Measurements from ENCODE around the gene FHIT.
"Not testable (repeated sequence)": the region's sequence is repeated elsewhere in the genome, so short reads cannot be mapped to it uniquely, and the experiment has no call there.

FHIT gene

GRCh38 chr3:60909526-60909925 is 341.7 kb downstream of the FHIT start:
- DNase-seq: no peak

- DNase-seq: no peak
Measured at GRCh38 chr3:60906283-60906682, 345.0 kb downstream of the FHIT start.

GRCh38 chr3:60898321-60898720 is 352.9 kb downstream of the FHIT start:
- peak in 1 of 3 experiments; percentile 1 for DNase-seq

GRCh38 chr3:60893946-60894345 is 357.3 kb downstream of the FHIT start:
- no peak for DNase-seq

DNA sequence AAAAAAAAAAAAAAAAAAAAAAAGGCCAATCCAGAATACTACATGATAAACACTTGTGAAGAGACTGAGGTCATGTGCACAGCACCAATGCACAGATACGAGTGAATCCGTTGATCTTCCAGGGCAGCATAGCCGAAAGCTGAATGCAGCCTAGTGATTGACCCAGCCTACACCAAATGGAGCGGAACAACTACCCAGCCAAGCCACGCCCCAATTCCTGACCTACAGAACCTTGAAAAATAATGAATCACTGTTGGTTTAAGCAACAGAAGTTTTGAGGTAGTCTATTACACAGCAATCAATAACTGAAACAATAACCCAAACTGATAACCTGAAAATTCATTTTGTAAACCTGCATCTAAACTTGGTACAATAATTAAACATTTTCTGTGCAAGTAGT is 361.0 kb downstream of the FHIT start:
- DNase-seq: no peak

DNA sequence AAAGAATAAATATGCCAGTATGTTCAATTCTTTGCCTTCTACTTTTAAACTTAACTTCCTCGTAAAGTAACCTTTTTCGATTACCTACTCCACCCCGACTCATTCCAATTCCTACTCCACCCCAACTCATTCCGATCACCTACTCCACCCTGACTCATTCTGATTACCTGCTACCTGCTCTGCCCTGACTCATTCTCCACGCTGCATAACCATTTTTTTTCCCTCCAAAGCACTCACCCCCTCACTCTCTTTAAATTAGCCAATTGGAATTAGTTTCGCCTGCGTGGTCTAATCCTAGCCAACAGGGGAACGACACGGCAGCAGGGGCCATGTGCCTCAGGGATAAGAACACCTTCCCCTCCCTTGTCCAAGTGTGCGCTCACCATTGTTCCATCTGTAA is 362.3 kb downstream of the FHIT start:
- not testable (repeated sequence) for DNase-seq

- DNase-seq: no peak
Measured at GRCh38 chr3:60887574-60887973, 363.7 kb downstream of the FHIT start.

GRCh38 chr3:60886518-60886917 is 364.7 kb downstream of the FHIT start:
- DNase-seq: no peak

GRCh38 chr3:60884005-60884404 is 367.2 kb downstream of the FHIT start:
- no peak for DNase-seq

GRCh38 chr3:60877188-60877587 is 374.1 kb downstream of the FHIT start:
- DNase-seq: peak in 1 of 3 experiments; percentile 0

DNA sequence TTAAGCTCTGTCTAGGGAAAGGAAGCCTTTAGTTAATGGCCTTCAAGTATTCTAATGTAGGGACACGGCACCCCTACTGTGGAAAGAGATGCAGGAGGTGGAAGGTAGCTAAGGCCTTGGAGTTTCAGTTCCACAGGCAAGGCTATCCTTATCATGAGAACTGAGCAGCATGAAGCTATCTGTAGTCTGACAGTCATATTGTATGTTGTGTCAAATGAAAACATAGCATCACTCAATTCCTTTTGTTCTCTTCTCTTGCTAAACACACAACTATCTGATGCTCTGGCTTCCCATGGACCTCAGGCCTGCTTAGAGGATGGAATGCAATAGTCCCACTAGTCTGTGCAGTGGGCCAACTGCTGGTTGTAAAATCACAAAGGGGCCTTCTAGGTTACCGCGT is 380.9 kb downstream of the FHIT start:
- no peak for DNase-seq

GRCh38 chr3:60867200-60867599 is 384.1 kb downstream of the FHIT start:
- DNase-seq: no peak

DNA sequence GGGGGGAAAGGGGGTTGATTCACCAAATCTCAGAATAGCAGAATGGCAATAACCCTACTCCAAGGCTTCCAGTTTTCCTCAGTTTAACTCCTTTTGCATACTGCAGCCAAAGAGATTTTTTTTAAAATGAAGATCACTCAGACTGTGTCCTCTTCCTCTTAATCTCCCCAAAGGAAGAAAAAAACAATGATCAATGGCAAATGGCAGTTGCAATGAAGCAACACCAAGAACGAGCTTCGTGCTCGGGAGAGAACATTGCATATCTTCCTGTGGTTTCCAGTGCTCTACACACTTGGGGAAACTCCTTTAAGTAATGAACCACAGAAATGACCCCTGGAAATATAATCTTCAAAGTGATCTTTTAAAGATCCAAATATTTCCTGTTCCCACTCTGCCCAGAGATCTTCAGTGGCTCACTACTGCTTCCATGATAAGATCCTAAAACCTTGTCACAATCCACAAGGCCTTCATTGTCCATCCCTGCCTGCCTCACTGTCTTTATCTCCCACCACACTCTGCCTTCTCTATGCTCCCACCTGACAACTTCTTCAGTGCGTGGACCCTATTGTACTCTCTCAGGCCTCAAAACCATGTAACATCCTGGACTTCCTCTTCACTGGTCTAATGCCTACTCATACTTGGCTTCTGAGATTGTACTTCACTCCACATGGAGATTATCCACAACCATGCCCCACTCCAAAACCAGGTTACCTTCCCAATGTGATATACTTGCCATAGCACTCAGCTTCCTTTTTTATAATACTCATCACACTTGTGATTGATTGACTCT is 394.8 kb downstream of the FHIT start:
- no peak for DNase-seq

DNA sequence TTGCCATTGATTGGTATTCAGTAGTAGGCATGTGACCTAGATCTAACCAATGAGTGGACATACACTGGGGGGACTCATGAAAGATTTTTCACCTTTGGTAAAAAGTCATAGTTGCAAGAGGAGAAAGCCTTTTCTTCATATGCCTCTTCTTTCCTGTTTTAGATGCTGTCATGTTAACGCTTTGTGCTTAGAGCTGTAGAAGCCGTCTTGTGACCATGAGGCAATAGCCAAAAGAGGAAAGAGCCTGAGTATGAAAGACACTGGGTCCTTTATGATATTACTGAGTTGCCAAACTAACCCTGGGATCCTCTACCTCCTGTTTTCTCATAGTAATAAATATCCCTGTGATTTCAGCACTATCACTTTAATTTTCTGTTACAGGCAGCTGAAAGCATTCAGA is 396.0 kb downstream of the FHIT start:
- DNase-seq: no peak

GRCh38 chr3:60854791-60855190 is 396.5 kb downstream of the FHIT start:
- no peak for DNase-seq

DNA sequence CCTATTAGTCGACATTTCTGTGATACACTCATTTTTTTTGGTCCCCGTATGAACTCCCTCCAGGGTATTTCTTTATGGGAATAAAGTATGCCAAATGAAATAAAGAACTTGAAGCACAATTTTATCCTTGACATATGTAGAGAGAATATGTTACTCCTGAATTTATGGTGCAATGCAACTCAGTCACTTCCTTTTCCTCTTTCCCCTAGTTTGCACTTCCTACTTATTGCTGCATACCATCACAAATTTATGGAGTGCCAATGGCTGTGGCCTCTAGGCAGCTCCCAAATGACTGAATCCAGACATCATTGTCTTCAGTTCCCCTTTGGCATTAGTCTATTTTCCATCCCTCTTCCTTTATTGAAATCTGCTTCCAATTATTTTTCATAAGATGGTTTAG is 403.5 kb downstream of the FHIT start:
- no peak for DNase-seq

DNA sequence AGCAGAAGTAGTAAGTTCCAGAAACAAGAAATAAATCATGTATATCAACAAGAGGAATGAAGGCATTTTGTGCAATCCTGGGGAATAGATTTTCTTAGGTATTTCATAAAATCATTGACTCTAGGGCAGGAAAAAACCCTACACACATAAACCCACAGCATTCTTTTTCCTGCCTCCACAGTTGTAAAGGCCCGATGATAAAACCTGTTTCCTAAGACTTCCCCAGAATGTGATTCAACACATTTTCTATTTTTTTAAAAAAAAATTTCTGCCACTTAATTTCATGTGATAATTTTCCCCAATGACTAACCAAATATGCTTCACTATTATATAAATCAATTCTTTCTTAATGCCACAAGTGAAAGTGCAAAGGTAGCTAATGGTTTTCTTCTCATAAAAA is 407.0 kb downstream of the FHIT start:
- DNase-seq: no peak

- DNase-seq: no peak
Measured at GRCh38 chr3:60841355-60841754, 409.9 kb downstream of the FHIT start.

DNA sequence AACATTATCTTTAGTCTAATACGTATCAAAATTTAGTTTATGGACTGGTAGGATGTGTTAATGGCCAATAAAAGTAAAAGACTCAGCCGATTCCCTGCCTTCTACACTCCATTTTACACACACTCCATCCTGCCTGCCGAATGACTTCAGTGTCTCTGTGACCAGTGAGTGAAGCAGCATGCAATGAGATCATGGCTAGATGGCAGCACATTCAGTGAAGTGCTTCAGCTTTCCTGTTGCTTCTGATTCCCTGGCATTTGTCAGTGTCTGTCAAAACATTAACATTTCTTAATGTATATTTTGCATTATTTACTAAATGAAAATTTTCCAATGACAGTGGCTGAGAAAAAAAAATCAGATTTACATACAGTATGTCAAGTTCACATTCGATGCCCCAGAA is 412.0 kb downstream of the FHIT start:
- DNase-seq: peak in 1 of 3 experiments; percentile 7

DNA sequence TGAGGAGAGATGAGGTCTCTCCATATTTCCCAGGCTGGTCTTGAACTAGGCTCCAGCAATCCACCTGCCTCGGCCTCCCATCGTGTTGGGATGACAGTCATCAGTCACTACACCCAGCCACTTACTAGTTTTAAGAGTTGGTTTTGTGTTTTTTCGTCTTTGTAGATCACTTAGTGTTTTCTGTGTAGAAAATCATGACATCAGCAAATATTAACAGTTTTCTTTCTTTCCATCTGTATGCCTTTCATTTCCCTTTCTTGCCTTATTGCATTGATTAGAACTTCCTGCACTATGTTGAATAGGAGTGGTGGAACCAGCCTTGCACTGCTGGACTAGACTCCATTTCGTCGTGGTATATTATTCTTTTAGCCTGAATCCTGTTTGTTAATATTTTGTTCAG is 415.5 kb downstream of the FHIT start:
- no peak for DNase-seq

GRCh38 chr3:60829058-60829457 is 422.2 kb downstream of the FHIT start:
- peak in 1 of 3 experiments; percentile 41 for DNase-seq

DNA sequence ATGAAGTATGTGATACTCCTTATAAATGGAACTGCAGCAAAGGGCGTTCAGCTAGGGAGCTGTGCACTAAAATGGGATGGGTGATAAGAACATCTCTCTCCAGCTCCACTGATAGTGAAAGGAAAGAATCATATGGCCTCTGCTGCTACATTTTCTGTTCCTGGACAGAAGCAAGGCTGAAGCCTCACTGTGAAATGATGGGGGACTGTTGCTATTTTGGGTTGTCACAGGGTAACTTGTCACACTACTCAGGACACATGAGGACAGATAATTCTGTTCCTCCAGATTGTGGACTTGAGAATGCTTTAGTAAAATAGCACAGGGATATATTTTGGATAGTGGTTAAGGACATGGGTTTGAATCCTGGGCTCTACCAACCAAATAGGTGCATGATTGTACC is 423.6 kb downstream of the FHIT start:
- no peak for DNase-seq

GRCh38 chr3:60826511-60826910 is 424.7 kb downstream of the FHIT start:
- DNase-seq: no peak

- no peak for DNase-seq
Measured at GRCh38 chr3:60812502-60812901, 438.8 kb downstream of the FHIT start.

DNA sequence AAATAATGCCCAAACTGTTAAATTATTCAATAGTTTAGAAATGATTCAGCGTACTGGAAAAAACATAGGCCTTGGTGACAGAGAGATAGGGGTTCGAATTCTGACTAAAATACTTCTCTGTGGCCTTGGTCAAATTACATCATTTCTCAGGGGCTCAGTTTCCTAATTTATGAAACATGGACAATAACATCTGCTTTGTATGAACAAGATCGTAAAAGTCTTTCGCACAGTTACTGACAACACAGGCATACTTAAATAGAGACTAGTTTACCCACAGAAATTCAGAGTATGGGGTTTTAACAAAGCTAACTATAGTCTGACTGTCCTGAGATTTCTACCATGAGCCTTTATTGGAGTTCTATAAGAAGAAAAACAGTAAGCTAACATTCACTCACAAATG is 440.4 kb downstream of the FHIT start:
- DNase-seq: no peak
